SK-N-MC (cell line): Measurements from ENCODE around the gene TEKT4.
"Not testable (repeated sequence)": the region's sequence is repeated elsewhere in the genome, so short reads cannot be mapped to it uniquely, and the experiment has no call there.

Source experiments
- DNase-seq: peaks from one replicate; pipeline ENCODE4 v3.0.0-alpha.2; 2011; ENCODE audit warnings: low read depth, low spot score
- H3K27ac ChIP-seq: fragments of 200-600 bp; sonication (generic); 2 replicates; pipeline ENCODE4 v1.5.1; 2016; ENCODE audit warnings: mixed run types
- H3K36me3 ChIP-seq: fragments of 200-600 bp; sonication (generic); 2 replicates; pipeline ENCODE4 v1.6.1; 2017; ENCODE audit warnings: antibody characterized with exemption, low read length, mixed read lengths; ENCODE audit not compliant: insufficient read depth
- H3K4me3 ChIP-seq: fragments of 200-600 bp; sonication (generic); 2 replicates; pipeline ENCODE4 v1.5.1; 2016
- H3K9ac ChIP-seq: fragments of 200-600 bp; sonication (generic); 2 replicates; pipeline ENCODE4 v1.8.0; 2017; ENCODE audit warnings: mixed run types, mixed read lengths; ENCODE audit not compliant: insufficient read length
- H3K9me3 ChIP-seq: fragments of 200-600 bp; sonication (generic); 2 replicates; pipeline ENCODE4 v1.6.1; 2017; ENCODE audit warnings: low read depth, mild to moderate bottlenecking, antibody characterized with exemption, low read length, moderate library complexity, mixed read lengths
- EZH2 ChIP-seq: fragments of 200-600 bp; sonication (generic); IDR thresholded peaks from one replicate; pipeline ENCODE4 v1.6.1; 2017; ENCODE audit warnings: antibody characterized with exemption
- FOXP2 ChIP-seq: optimal IDR thresholded peaks from 2 replicates; pipeline ENCODE3; 2011; ENCODE audit warnings: mild to moderate bottlenecking, moderate library complexity; ENCODE audit not compliant: insufficient read depth; ENCODE audit errors: extremely low read length, control extremely low read depth
- POLR2AphosphoS5 ChIP-seq: IDR thresholded peaks from 2 replicates; pipeline ENCODE4 v1.6.1; 2012; ENCODE audit warnings: mild to moderate bottlenecking, low read depth, low read length, borderline replicate concordance

Gene TEKT4

GRCh38 chr2:94923196-94923595 lies 52.0 kb downstream of the TEKT4 start:
- Histone ChIP-seq H3K9ac (no peak overlapping the region), H3K27ac (no peak overlapping the region), H3K9me3 (no peaks in the 10 kb centered on the region), H3K4me3 (no peak overlapping the region), H3K36me3 (no peaks in the 10 kb centered on the region)
- DNase-seq = no peak
- no peak for TF ChIP-seq POLR2AphosphoS5
- no peak for TF ChIP-seq EZH2
- TF ChIP-seq FOXP2 = no peak

DNA sequence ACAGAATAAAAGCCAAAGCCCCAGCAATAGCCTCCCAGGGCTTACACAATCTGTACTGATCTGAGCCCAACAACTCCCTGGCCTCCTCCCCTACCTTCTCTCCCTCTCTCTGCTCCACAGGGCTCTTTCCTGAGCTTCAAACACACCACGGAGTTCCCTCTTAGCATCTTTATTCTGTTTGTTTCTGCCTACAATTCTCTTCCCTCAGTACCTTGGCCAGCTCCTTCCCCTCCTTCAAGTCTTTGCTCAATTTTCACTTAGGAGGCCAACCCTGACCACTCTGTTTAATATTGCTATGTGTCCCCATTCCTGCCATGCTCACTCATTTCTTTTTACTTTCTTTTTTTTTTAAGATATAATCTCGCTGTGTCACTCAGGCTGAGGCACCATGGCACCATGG lies 53.8 kb downstream of the TEKT4 start:
- not testable (repeated sequence) for H3K27ac ChIP-seq, H3K9ac ChIP-seq, H3K4me3 ChIP-seq, H3K36me3 ChIP-seq, H3K9me3 ChIP-seq, DNase-seq
